GM19468 (cell line): ENCODE data around the gene MARVELD3.
"Not testable (repeated sequence)": the region's sequence is repeated elsewhere in the genome, so short reads cannot be mapped to it uniquely, and the experiment has no call there.

Experiments used
- ATAC-seq: cut with Tn5 transposase; IDR thresholded peaks from one replicate; pipeline ENCODE4 v1.9.1; 2021; ENCODE audit warnings: mild to moderate bottlenecking, moderate library complexity, moderate number of reproducible peaks; ENCODE audit not compliant: unreplicated experiment; ENCODE audit errors: extremely low read depth

The MARVELD3 gene

GRCh38 chr16:71626018-71626857 lies at the start of gene MARVELD3:
TSS of gene MARVELD3 (plus strand) at chr16:71626184. CDS start at chr16:71626230, 46 bp downstream.
- no peak for ATAC-seq

DNA sequence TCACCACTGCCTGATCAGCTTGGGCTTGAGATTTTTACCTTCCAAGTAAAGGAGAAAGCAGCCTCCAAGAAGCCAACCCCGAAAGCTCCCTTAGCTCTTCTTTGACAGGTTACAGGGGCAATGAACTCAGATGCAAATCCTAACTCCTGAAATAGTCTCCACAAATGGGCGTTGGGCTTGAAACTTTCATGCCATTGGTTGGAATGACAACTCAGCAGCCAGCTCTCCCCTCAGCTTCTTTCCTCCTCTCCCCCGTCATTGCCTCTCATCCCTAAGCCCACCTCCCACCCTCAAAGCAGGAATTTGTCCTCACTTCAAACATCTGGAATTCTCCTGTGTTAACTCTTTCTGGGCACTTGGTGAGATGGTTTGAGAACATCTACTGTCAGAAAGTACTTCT lies 49.0 kb upstream of the MARVELD3 start, which contains the start of gene TAT:
Gene TAT, minus strand, starts transcription at position 122 of the 400 bp plus-strand sequence. CDS start 677 bp downstream, outside the sequence.
- ATAC-seq = no peak

GRCh38 chr16:71582553-71582848 lies 43.5 kb upstream of the MARVELD3 start:
- ATAC-seq = not testable (repeated sequence)

- ATAC-seq = no peak
These were observed 41.3 kb upstream of the MARVELD3 start for GRCh38 chr16:71584543-71585317.

DNA sequence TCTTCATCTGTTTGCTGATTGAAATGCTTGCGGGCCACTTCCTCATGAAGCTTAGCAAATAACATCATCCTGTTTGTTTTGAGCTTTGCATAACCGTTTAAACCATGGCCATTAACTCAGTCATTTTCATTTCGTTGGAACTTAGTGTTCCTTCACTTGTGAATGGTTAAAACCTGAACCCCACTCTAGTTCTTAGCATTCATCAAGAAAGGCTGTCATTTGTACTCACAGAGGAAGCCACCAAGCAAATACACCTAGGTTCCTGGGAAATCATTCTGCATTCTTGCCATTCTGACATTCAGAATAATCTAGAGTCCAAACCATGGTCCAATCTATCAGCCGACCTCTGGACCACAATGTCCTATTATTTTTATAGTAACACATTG lies 40.7 kb upstream of the MARVELD3 start:
- no peak for ATAC-seq

- not testable (repeated sequence) for ATAC-seq
These were observed 36.6 kb upstream of the MARVELD3 start for GRCh38 chr16:71589334-71589733.

DNA sequence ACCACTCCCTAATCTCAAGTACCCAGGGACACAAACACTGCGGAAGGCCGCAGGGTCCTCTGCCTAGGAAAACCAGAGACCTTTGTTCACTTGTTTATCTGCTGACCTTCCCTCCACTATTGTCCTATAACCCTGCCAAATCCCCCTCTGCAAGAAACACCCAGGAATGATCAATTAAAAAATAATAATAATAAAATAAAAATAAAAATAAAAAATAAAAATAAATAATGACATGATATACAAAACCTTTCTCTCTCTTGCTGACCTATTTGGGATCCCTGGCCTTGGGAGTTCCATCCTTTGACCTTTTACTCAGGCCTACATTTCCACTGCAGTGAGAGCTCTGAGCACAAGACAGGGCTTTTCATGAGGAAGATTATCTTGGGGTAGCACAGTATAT lies 35.9 kb upstream of the MARVELD3 start:
- ATAC-seq = not testable (repeated sequence)

DNA sequence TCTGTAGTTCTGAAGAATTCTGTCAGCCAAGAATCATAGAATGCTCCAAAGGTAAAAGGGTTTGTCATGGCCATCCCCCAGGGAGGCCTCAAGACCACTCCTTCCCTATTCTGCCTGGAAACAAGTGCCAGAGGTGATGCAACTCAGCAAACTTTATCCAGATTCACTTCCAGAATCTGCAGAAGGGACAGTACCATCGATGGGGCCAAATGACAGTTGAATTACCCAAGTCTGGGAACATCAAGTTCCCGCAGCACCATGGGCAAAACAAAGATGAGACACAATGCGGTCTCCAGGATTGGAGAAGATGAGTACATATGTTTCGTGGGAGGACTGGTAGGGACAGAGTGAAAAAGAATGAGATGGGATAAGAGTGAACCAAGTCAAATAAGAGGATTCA lies 35.4 kb upstream of the MARVELD3 start:
- ATAC-seq = no peak

DNA sequence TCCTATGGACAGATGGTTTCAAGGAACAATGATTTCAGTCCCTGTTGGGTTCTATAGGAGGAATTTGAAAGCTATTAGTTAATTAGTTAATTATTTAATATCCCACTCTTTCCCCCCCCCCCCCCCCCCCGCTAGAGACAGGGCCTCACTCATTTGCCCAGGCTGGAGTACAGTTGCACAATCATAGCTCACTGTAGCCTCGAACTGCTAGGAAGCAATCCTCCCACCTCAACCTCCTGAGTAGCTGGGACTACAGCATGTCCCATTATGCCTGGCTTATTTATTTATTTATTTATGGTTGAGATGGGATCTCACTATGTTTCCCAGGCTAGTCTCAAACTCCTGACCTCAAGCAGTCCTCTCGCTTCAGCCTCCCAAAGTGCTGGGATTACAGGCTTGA lies 34.1 kb upstream of the MARVELD3 start:
- ATAC-seq = no peak

DNA sequence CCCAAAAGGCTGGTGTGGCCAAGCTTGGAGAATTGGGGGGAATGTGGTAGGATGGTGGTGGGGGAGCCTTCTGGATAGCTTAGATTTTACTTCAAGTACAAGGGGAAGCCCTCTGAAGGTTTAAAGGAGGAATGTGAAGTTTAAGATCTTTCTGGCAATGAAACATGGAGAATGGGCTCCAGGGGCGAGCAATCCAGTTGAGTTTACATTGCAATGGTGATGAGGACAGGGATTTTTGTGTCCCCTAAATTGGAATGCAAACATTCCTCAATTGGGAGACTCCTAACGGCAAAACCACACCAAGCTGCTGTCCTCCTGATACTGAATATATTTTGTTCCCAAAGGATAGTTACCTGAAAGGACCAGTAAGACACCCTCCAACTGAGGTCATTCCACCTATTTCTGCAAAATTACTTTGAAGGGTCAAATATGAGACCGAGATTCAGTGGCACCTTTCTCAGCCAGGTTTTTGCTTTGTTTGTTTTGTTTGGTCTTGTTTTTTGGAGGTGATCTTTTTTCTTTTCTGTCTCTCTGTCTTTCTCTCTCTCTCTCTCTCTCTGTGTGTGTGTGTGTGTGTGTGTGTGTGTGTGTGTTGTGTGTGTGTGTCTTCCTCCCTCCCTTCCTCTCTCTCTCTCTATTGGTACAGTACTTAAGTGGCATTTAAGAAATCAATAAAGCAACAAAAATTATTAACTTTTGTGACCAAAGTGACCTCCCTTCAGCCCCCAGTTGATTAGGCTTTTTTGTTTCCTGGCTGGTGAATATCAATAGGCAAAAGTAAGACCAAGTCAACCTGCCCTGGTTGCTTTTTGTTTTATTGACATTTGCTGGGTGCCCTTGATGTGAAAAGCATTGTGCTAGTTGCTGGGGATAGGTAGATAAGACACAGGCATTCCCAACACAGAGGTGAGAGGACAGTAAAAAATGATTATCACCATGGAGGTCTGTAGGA lies 32.7 kb upstream of the MARVELD3 start:
- no peak for ATAC-seq

GRCh38 chr16:71594000-71594646 lies 31.9 kb upstream of the MARVELD3 start:
- ATAC-seq = no peak

- not testable (repeated sequence) for ATAC-seq
These were observed 30.6 kb upstream of the MARVELD3 start for GRCh38 chr16:71595340-71595826.

DNA sequence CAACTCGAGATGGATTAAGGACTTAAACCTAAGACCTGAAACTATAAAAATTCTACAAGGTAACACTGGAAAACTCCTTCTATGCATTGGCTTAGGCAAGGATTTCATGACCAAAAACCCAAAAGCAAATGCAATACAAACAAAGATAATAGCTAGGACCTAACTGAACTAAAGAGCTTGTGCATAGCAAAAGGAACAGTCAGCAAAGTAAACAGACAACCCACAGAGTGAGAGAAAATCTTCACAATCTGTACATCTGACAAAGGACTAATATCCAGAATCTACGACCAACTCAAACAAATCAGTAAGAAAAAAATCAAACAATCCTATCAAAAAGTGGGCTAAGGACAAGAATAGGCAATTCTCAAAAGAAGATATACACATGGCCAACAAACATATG lies 27.6 kb upstream of the MARVELD3 start:
- not testable (repeated sequence) for ATAC-seq

DNA sequence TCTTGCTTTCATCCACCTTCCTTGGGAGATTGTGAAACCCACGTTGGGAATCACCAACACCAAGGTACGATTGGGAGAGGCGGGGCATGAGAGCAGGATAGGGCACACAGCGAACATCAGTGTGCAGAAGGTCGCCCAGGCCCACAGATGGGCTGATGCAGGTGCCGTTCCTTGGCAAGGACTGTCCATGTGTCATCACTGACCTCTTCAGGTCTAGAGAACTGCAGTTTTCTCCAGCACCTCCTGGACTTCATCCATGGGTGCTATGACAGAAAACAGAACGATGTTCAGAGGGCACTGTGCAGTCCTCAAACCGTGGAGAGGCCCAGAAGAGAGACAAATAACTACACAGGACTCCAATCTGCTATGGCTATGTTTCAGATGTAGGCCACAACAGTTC lies 25.2 kb upstream of the MARVELD3 start:
- ATAC-seq = no peak

- ATAC-seq = no peak
These were observed 16.9 kb upstream of the MARVELD3 start for GRCh38 chr16:71609066-71609465.

- ATAC-seq = no peak
These were observed 15.5 kb upstream of the MARVELD3 start for GRCh38 chr16:71610447-71610846.

GRCh38 chr16:71610936-71611871 lies 14.8 kb upstream of the MARVELD3 start:
- ATAC-seq = no peak

GRCh38 chr16:71614956-71615355 lies 11.0 kb upstream of the MARVELD3 start:
- not testable (repeated sequence) for ATAC-seq

GRCh38 chr16:71618429-71618828 lies 7.6 kb upstream of the MARVELD3 start:
- ATAC-seq = no peak
